ENCODE data around the gene GARIN5B.

Gene GARIN5B

DNA sequence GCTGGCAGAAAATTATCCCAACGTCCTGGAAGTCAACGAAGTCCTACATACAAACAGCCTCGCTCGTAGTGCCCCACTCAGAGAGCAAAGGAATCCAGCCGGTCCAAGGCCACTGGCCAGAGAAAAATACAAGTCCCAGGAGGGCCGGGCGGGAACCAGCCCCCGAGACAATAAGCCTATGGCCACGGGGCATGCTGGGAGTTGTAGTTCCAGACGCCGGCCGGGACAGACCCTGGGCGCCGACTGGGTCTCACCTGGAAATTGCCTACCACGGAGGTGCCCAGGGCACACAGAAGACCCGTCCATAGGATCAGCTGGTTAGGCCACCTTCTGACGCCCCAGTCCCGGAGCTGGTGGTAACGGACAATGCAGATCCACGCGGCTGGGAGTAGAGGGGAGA, 43.3 kb downstream of the GARIN5B start:
- DNase-seq, result no peak

- DNase-seq, result no peak
Observed at GRCh38 chr19:55316646-55317045, 46.4 kb downstream of the GARIN5B start.

DNA sequence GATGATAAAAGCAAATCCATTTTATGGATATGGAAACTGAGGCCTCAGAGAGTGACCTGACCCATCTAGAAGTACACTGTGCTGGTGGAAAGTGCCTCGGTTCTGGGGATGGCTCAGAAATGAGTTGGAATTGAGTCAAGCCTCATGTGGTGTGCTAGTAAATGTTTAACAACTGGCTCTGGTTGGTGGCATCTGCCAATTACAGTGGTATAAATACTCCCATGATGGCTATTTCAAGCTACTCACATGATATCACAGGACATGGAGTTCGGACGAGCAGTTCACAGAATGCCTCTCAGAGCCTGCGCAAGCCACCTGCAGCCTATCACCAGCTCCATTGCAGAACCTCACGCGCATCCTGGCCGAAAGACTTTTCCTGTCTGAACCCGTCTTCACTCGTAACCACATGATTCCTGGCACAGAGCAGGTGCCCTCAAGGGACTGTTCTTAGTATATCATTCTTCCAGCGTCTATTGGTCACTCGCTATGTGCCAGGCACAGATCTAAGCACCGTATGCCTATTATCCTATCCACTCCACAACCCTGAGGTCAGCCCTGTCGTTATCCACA, 47.0 kb downstream of the GARIN5B start:
- no peak for DNase-seq

DNA sequence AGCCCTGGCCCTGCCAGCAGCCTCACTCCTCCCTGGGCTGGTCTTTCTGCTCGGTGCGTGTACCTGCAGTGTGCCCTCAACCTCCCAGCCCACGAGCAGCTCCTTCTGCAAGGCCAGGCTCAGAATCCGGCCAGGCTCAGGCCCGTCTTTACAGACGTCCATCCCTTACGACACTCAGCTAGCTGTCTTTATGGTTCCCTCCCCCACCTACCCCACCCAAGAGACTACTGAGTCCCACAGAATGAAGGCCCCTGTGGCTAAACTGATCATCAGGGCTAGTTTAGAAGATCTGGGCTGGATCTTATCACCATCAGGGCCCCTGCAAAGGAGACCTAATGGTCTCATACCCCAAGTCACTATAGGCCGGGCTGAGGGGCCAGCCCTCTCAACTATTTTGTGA, 48.7 kb downstream of the GARIN5B start:
- DNase-seq, result no peak

DNA sequence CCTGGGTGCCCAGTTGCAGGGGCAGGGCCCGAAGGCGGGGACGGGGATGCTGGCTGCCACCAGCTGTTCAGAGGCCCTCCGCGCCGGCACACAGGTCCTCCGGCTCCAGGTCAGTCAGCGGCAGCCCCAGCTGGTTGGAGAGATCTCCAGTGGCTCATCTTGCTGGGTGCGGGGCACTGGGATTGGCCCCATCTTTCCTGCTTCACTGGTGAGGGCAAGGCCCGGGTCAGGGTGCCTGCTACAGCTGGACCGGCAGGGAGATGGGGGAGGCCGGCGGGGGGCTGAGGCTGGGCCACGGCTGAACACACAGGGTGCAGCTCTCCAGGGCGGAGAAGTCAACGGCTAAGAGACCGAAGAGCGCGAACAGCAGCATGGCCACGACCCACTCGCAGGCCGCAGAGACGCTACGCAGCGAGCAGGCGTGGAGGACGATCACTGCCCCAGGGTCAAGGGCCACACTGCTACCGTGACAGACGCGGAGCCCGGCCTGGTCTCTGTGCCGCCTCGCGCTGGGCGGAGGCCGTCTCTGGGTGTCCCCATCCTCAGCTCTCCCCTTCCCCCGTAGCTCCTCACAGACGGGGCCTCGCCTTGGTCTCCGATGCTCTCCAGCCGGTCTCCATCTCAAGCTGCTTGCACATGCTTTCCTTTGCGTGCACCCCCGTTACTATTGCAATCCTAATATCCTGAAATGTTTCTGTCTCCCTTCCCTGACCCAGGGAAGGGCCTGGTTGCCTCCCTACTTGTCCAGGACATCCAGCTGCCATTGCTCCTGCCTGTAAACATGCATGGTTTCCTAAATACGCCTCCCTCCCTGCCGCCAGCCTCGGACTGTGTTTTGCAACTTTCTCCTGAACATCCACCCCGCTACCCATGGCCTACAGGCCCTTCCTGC, 50.2 kb downstream of the GARIN5B start:
- DNase-seq, result no peak

GRCh38 chr19:55311797-55312196, 51.3 kb downstream of the GARIN5B start:
- no peak for DNase-seq

DNA sequence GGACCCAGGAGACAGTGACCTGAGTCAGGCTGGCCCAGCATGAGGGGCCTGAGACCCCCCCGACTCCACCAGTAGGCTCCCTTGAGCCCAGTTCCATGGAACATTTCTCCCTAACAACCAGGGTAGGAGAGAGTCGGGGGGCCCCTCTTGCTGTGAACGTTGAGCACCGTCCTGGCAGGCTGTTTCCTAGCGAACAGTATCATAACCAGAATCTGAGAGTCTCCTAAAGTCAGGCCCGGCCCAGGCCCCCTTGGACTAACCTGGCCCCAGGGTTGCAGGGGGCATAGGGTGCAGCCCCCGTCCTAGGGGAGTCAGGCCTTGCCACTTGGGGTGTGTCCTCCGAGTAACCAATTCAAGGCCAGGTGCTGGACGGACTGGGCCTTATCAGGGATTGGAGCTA, 51.7 kb downstream of the GARIN5B start:
- DNase-seq, result no peak

DNA sequence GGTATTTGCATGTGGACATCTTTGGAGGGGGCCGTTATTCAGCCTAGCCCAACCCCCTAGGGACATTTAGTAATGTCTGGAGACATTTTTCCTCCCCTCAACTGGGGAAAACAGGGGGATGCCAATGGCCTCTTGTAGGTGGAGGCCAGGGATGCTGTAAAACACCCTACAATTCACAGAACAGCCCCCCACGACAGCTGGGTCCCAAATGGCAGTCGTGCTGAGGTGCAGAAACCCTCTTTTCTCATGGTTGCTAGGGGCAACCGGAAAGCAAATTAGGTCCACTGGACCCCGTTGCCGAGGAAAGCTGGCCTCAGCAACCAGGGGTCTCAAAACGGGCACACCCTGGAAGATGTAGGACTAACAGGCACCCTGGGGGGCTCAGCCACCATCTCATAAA, 52.6 kb downstream of the GARIN5B start:
- DNase-seq, result no peak

- DNase-seq, result no peak
Observed at GRCh38 chr19:55309448-55309847, 53.6 kb downstream of the GARIN5B start.

DNA sequence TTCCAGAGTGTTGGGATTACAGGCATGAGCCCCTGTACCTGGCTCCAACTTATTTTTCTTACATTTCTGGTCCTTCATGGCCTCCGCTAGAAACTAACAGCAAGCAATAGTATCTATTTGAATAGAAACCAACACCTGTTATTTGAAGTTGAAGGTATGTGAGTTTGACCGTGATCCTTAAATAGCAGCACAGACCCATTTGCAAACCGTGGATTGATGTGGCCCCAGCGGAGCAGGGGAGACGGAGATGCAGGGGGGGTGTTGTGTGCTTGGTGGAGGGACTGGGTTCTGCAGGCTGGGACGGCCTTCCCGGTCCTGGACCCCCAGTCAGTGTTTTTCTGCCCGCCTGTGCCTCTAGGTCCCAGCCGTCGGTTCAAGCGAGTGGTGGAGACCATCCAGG, 54.8 kb downstream of the GARIN5B start:
- DNase-seq, result no peak

DNA sequence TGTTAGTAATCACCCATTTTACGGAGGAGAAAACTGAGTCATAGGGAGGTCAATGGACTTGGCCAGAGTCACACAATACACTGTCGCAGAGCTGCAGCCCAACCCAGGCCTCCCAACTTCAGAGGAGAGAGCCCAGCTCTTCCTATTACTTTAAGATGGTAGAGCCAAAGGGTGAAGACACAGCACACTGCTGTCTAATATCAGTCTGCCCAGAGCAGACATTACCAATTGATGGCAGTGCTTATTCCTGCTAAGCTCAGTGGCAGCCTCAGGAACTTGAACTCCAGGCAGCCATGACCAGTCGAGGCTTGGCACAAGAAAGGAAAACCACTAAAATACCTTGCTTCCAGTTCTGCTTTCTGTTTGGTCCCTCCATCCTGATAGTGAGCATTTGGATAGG, 56.3 kb downstream of the GARIN5B start:
- DNase-seq, result no peak

DNA sequence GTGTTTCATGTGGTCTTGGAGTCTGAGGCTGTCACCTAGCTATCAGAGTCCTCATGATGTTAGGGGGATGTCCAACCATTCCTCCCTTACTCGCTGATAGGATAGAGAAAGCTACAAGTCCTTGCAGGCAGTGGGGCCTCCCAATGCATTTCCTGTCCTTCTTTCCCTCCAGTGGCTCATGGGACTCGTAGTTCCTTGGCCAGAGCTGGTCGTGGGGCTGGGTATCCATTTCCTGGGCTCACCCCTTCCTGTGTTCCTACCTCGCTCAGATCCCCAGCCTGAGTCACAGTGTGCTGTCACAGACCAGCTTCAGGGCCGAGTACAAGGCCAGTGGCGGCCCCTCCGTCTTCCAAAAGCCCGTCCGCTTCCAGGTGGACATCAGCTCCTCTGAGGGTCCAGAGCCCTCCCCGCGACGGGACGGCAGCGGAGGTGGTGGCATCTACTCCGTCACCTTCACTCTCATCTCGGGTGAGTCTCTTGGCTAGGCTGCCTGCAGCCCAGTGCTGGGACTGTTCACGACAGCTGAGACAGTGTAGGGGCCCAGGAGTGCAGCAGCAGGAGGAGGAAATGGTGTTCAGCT, 57.0 kb downstream of the GARIN5B start:
- DNase-seq, result no peak

- no peak for DNase-seq
Observed at GRCh38 chr19:55305491-55305890, 57.6 kb downstream of the GARIN5B start.

- DNase-seq, result no peak
Observed at GRCh38 chr19:55304980-55305379, 58.1 kb downstream of the GARIN5B start.

All from kidney glomerular epithelial cell (primary cell).